Measurements from ENCODE around the gene NPHP1.

The NPHP1 gene

GRCh38 chr2:110216199-110216598, 11.4 kb upstream of the NPHP1 start:
- no peak for TF ChIP-seq OSR1 (CRISPR knock-in tag; IDR thresholded peaks at IDR 0.05)
- no peak for TF ChIP-seq GLIS3 (CRISPR knock-in tag; IDR thresholded peaks at IDR 0.05)
- no peak for TF ChIP-seq ZC3H10 (CRISPR knock-in tag; IDR thresholded peaks at IDR 0.05)
- no peak for TF ChIP-seq TOX (CRISPR knock-in tag; IDR thresholded peaks at IDR 0.05; ENCODE audit: borderline replicate concordance)
- TF ChIP-seq CSDC2 (CRISPR knock-in tag; IDR thresholded peaks at IDR 0.05) = no peak
- TF ChIP-seq ZNF70 (CRISPR knock-in tag; IDR thresholded peaks at IDR 0.05) = no peak
- TF ChIP-seq ESRRG (CRISPR knock-in tag; IDR thresholded peaks at IDR 0.05) = no peak
- TF ChIP-seq ARNTL (CRISPR knock-in tag; IDR thresholded peaks at IDR 0.05; ENCODE audit: borderline replicate concordance, low read depth) = no peak
- no peak for TF ChIP-seq ZNF565 (CRISPR knock-in tag; conservative IDR thresholded peaks at IDR 0.05; ENCODE audit: low read depth)
- no peak for TF ChIP-seq PATZ1 (CRISPR knock-in tag; IDR thresholded peaks at IDR 0.05; ENCODE audit: borderline replicate concordance)
- no peak for TF ChIP-seq TCF4 (CRISPR knock-in tag; IDR thresholded peaks at IDR 0.05; ENCODE audit: borderline replicate concordance)
- TF ChIP-seq POU6F1 (CRISPR knock-in tag; IDR thresholded peaks at IDR 0.05; ENCODE audit: borderline replicate concordance, low read depth) = no peak
- TF ChIP-seq SNAI2 (CRISPR knock-in tag; IDR thresholded peaks at IDR 0.05) = no peak
- TF ChIP-seq PPARA (CRISPR knock-in tag; IDR thresholded peaks at IDR 0.05; ENCODE audit: borderline replicate concordance) = no peak
- TF ChIP-seq ISL1 (CRISPR knock-in tag; IDR thresholded peaks at IDR 0.05) = no peak
- TF ChIP-seq CREB5 (CRISPR knock-in tag; IDR thresholded peaks at IDR 0.05; ENCODE audit: low read depth) = no peak
- no peak for ATAC-seq

GRCh38 chr2:110215566-110216158, 10.8 kb upstream of the NPHP1 start:
- TF ChIP-seq TCF4 (CRISPR knock-in tag; IDR thresholded peaks at IDR 0.05; ENCODE audit: borderline replicate concordance) (no peak), PPARA (CRISPR knock-in tag; IDR thresholded peaks at IDR 0.05; ENCODE audit: borderline replicate concordance) (no peak), ZFP3 (CRISPR knock-in tag; IDR thresholded peaks at IDR 0.05) (no peak), ISL1 (CRISPR knock-in tag; IDR thresholded peaks at IDR 0.05) (no peak), RARB (CRISPR knock-in tag; IDR thresholded peaks at IDR 0.05) (no peak), PATZ1 (CRISPR knock-in tag; IDR thresholded peaks at IDR 0.05; ENCODE audit: borderline replicate concordance) (no peak), CSRNP3 (CRISPR knock-in tag; IDR thresholded peaks at IDR 0.05) (no peak), ZNF565 (CRISPR knock-in tag; conservative IDR thresholded peaks at IDR 0.05; ENCODE audit: low read depth) (no peak), SNAI2 (CRISPR knock-in tag; IDR thresholded peaks at IDR 0.05) (no peak), ZNF8 (CRISPR knock-in tag; IDR thresholded peaks at IDR 0.05) (no peak), BACH2 (CRISPR knock-in tag; IDR thresholded peaks at IDR 0.05; ENCODE audit: borderline replicate concordance) (no peak), TSHZ2 (CRISPR knock-in tag; IDR thresholded peaks at IDR 0.05) (no peak), POU6F1 (CRISPR knock-in tag; IDR thresholded peaks at IDR 0.05; ENCODE audit: borderline replicate concordance, low read depth) (no peak), OSR1 (CRISPR knock-in tag; IDR thresholded peaks at IDR 0.05) (no peak), CSDC2 (CRISPR knock-in tag; IDR thresholded peaks at IDR 0.05) (no peak), ARNTL (CRISPR knock-in tag; IDR thresholded peaks at IDR 0.05; ENCODE audit: borderline replicate concordance, low read depth) (no peak), ZNF70 (CRISPR knock-in tag; IDR thresholded peaks at IDR 0.05) (no peak)
- no peak for ATAC-seq
